ENCODE results near the gene RFK. TPM values are rescaled to one million over a fixed set of nuclear protein-coding genes. Genes with fewer than 3 reads are reported as not detected.

Gene RFK
- total RNA-seq, 2 donors from 2014 or later, result 16.5 to 17.4 TPM

DNA sequence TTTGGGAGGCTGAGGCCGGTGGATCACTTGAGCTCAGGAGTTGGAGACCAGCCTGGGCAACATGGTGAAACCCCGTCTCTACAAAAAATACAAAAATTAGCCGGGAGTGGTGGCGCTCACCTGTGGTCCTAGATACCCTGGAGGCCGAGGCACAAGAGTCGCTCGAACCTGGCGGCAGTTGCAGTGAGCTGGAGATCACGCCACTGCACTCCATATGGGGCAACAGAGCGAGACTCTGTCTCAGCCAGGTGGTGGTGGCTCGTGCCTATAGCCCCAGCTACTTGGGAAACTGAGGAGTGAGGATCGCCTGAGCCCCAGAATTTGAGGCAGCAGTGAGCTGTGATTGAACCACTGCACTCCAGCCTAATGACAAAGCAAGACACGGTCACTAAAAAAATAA lies 2.4 kb upstream of the RFK start:
- H3K27me3 Mint-ChIP-seq (ENCODE audit: insufficient read depth), result no peaks in the 10 kb centered on the region

DNA sequence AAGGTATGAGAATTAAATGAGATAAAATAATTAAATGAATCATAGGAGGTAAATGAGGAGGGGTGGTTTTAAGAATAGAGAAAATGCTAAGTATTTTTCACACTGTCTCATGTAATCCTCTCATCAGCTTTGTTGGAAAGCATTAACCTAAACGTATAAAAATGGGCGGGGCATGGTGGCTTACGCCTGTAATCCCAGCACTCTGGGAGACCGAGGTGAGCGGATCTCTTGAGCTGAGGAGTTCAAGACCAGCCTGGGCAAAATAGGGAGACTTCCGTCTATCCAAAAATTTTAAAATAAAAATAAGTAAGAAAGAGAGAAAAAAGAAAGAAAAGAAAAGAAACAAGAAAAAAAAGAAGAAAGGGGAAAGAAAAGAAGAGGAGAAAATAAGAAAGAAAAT lies 1.9 kb upstream of the RFK start:
- H3K4me1 ChIP-seq (ENCODE audit: control insufficient read depth, insufficient read depth, low read length), result no peaks in the 10 kb centered on the region
- H3K36me3 ChIP-seq (ENCODE audit: control insufficient read depth, insufficient read depth, low read length), result peaks cover 12% of the 10 kb centered on the region
- TF ChIP-seq, protein P1, sequence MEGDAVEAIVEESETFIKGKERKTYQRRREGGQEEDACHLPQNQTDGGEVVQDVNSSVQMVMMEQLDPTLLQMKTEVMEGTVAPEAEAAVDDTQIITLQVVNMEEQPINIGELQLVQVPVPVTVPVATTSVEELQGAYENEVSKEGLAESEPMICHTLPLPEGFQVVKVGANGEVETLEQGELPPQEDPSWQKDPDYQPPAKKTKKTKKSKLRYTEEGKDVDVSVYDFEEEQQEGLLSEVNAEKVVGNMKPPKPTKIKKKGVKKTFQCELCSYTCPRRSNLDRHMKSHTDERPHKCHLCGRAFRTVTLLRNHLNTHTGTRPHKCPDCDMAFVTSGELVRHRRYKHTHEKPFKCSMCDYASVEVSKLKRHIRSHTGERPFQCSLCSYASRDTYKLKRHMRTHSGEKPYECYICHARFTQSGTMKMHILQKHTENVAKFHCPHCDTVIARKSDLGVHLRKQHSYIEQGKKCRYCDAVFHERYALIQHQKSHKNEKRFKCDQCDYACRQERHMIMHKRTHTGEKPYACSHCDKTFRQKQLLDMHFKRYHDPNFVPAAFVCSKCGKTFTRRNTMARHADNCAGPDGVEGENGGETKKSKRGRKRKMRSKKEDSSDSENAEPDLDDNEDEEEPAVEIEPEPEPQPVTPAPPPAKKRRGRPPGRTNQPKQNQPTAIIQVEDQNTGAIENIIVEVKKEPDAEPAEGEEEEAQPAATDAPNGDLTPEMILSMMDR (conservative IDR thresholded peaks at IDR 0.05), result no peak
- H3K27ac Mint-ChIP-seq, result no peak overlapping the region
- DNase-seq, result no peak
- H3K9me3 Mint-ChIP-seq, result peaks cover 8% of the 10 kb centered on the region
- no peak overlapping the region for H3K4me3 ChIP-seq (ENCODE audit: low read length)
- peaks cover 16% of the 10 kb centered on the region for H3K36me3 Mint-ChIP-seq (ENCODE audit: low read depth)
- H3K27ac ChIP-seq (ENCODE audit: low read depth, low read length), result no peak overlapping the region
- no peaks in the 10 kb centered on the region for H3K27me3 ChIP-seq (ENCODE audit: control insufficient read depth, insufficient read depth, low read length, poor library complexity, severe bottlenecking)
- H3K4me3 Mint-ChIP-seq, result no peak overlapping the region
- peaks cover 11% of the 10 kb centered on the region for H3K9me3 ChIP-seq (ENCODE audit: control insufficient read depth, low read length)
- 94 to 95% methylated on average over 3 to 6 of the region's 6 CpGs for WGBS, 2 experiments (ENCODE audit: insufficient coverage in 1 of 2, insufficient read length in 1 of 2)
- no peak overlapping the region for H3K9ac ChIP-seq (ENCODE audit: extremely low read depth, low read length, poor library complexity, severe bottlenecking)
- H3K27me3 Mint-ChIP-seq (ENCODE audit: insufficient read depth), result no peaks in the 10 kb centered on the region
- H3K4me1 Mint-ChIP-seq, result peaks cover 10% of the 10 kb centered on the region

More for the DNA sequence above, 2.4 kb upstream of the RFK start:
- Histone ChIP-seq H3K27ac (ENCODE audit: low read depth, low read length) (no peak overlapping the region), H3K9ac (ENCODE audit: extremely low read depth, low read length, poor library complexity, severe bottlenecking) (no peak overlapping the region), H3K9me3 (ENCODE audit: control insufficient read depth, low read length) (peaks cover 10% of the 10 kb centered on the region), H3K36me3 (ENCODE audit: control insufficient read depth, insufficient read depth, low read length) (peaks cover 10% of the 10 kb centered on the region), H3K4me1 (ENCODE audit: control insufficient read depth, insufficient read depth, low read length) (no peaks in the 10 kb centered on the region), H3K4me3 (ENCODE audit: low read length) (no peak overlapping the region), H3K27me3 (ENCODE audit: control insufficient read depth, insufficient read depth, low read length, poor library complexity, severe bottlenecking) (no peaks in the 10 kb centered on the region)
- no peak overlapping the region for H3K27ac Mint-ChIP-seq
- DNase-seq, result no peak
- H3K9me3 Mint-ChIP-seq, result peaks cover 8% of the 10 kb centered on the region
- H3K4me1 Mint-ChIP-seq, result peaks cover 10% of the 10 kb centered on the region
- H3K36me3 Mint-ChIP-seq (ENCODE audit: low read depth), result peaks cover 13% of the 10 kb centered on the region
- WGBS, 2 experiments (ENCODE audit: insufficient coverage in 1 of 2, insufficient read length in 1 of 2), result 91 to 96% methylated on average over 8 to 13 of the region's 13 CpGs
- TF ChIP-seq, protein P1 (conservative IDR thresholded peaks at IDR 0.05), result no peak
- H3K4me3 Mint-ChIP-seq, result no peak overlapping the region

DNA sequence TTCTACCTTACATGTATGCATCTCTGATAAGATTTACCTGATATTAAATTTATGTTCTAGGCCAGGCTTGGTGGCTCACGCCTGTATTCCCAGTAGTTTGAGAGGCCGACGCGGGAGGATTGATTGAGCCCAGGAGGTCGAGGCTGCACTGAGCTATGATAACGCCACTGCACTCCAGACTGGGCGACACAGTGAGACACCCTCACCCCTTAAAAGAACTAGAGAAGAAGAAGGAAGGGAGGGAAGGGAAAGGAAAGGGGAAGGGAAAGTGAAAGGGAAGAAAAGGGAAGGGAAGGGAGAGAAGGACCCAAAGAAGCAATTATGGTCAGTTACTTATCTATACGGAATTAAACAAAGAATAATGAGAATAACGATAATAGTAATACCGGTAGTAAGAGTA lies 1.2 kb upstream of the RFK start:
- H3K27ac Mint-ChIP-seq, result peak overlapping the region; percentile 22
- peak overlapping the region; percentile 76 for H3K4me3 Mint-ChIP-seq
- H3K9me3 Mint-ChIP-seq, result peaks cover 8% of the 10 kb centered on the region
- DNase-seq, result no peak
- Histone ChIP-seq H3K4me1 (ENCODE audit: control insufficient read depth, insufficient read depth, low read length) (no peaks in the 10 kb centered on the region), H3K4me3 (ENCODE audit: low read length) (peak overlapping the region; percentile 99), H3K36me3 (ENCODE audit: control insufficient read depth, insufficient read depth, low read length) (peaks cover 20% of the 10 kb centered on the region), H3K9me3 (ENCODE audit: control insufficient read depth, low read length) (peaks cover 11% of the 10 kb centered on the region), H3K9ac (ENCODE audit: extremely low read depth, low read length, poor library complexity, severe bottlenecking) (peak overlapping the region; percentile 93), H3K27me3 (ENCODE audit: control insufficient read depth, insufficient read depth, low read length, poor library complexity, severe bottlenecking) (no peaks in the 10 kb centered on the region), H3K27ac (ENCODE audit: low read depth, low read length) (no peak overlapping the region)
- H3K27me3 Mint-ChIP-seq (ENCODE audit: insufficient read depth), result no peaks in the 10 kb centered on the region
- H3K4me1 Mint-ChIP-seq, result peaks cover 10% of the 10 kb centered on the region
- H3K36me3 Mint-ChIP-seq (ENCODE audit: low read depth), result peaks cover 23% of the 10 kb centered on the region
- 89 to 100% methylated on average over 7 to 8 of the region's 10 CpGs for WGBS, 2 experiments (ENCODE audit: insufficient coverage in 1 of 2, insufficient read length in 1 of 2)
- TF ChIP-seq, protein P1 (conservative IDR thresholded peaks at IDR 0.05), result no peak

All from endodermal cell (in vitro differentiated cells).